RKO (cell line): ENCODE measurements around the gene RYR3.

Experiments used
- DNase-seq: peaks from one replicate; pipeline ENCODE4 v3.0.0-alpha.2; 2016; ENCODE audit warnings: low spot score

RYR3 gene

GRCh38 chr15:33382491-33382890, 71.7 kb downstream of the RYR3 start:
- no peak for DNase-seq

- no peak for DNase-seq
Observed at GRCh38 chr15:33384307-33384706, 73.5 kb downstream of the RYR3 start.

- no peak for DNase-seq
Observed at GRCh38 chr15:33392453-33392852, 81.7 kb downstream of the RYR3 start.

- no peak for DNase-seq
Observed at GRCh38 chr15:33393546-33393945, 82.8 kb downstream of the RYR3 start.

GRCh38 chr15:33395321-33395720, 84.6 kb downstream of the RYR3 start:
- no peak for DNase-seq

GRCh38 chr15:33395846-33396245, 85.1 kb downstream of the RYR3 start:
- no peak for DNase-seq

GRCh38 chr15:33396475-33396874, 85.7 kb downstream of the RYR3 start:
- no peak for DNase-seq

- DNase-seq: no peak
Observed at GRCh38 chr15:33398555-33398954, 87.8 kb downstream of the RYR3 start.

- no peak for DNase-seq
Observed at GRCh38 chr15:33400941-33401340, 90.2 kb downstream of the RYR3 start.

- no peak for DNase-seq
Observed at GRCh38 chr15:33402600-33402999, 91.8 kb downstream of the RYR3 start.

GRCh38 chr15:33405096-33405495, 94.3 kb downstream of the RYR3 start:
- DNase-seq: no peak

- no peak for DNase-seq
Observed at GRCh38 chr15:33411596-33412540, 101.1 kb downstream of the RYR3 start.

GRCh38 chr15:33419701-33420100, 108.9 kb downstream of the RYR3 start:
- no peak for DNase-seq

GRCh38 chr15:33424025-33424424, 113.3 kb downstream of the RYR3 start:
- no peak for DNase-seq

GRCh38 chr15:33425142-33425541, 114.4 kb downstream of the RYR3 start:
- no peak for DNase-seq

GRCh38 chr15:33430577-33430976, 119.8 kb downstream of the RYR3 start:
- no peak for DNase-seq

- no peak for DNase-seq
Observed at GRCh38 chr15:33433821-33434220, 123.1 kb downstream of the RYR3 start.

GRCh38 chr15:33438396-33438795, 127.6 kb downstream of the RYR3 start:
- DNase-seq: no peak

GRCh38 chr15:33440900-33441299, 130.1 kb downstream of the RYR3 start:
- DNase-seq: no peak

- no peak for DNase-seq
Observed at GRCh38 chr15:33442449-33442848, 131.7 kb downstream of the RYR3 start.

- no peak for DNase-seq
Observed at GRCh38 chr15:33443708-33444107, 132.9 kb downstream of the RYR3 start.

GRCh38 chr15:33445984-33446383, 135.2 kb downstream of the RYR3 start:
- no peak for DNase-seq

- DNase-seq: no peak
Observed at GRCh38 chr15:33448151-33448550, 137.4 kb downstream of the RYR3 start.
